Adipocyte (in vitro differentiated cells): ENCODE results near the gene HNRNPUL2.

Experiments used
- DNase-seq: peaks from one replicate; pipeline ENCODE4 v3.0.0-alpha.2; 2015; ENCODE audit warnings: low read depth
- H3K27me3 ChIP-seq: replicated peaks from 2 replicates; pipeline ENCODE4 v1.7.0; 2013; ENCODE audit warnings: mild to moderate bottlenecking, low read length, moderate library complexity; ENCODE audit not compliant: control insufficient read depth, insufficient read depth
- H3K36me3 ChIP-seq: 2 replicates; pipeline ENCODE4 v1.7.0; 2013; ENCODE audit warnings: low read length, mild to moderate bottlenecking, moderate library complexity; ENCODE audit not compliant: control insufficient read depth, insufficient read depth, severe bottlenecking
- H3K4me1 ChIP-seq: 2 replicates; pipeline ENCODE4 v1.7.0; 2013; ENCODE audit warnings: mild to moderate bottlenecking, low read length, moderate library complexity; ENCODE audit not compliant: control insufficient read depth, insufficient read depth
- H3K4me3 ChIP-seq: 2 replicates; pipeline ENCODE4 v1.7.0; 2013; ENCODE audit warnings: mild to moderate bottlenecking, low read length, moderate library complexity
- H3K9ac ChIP-seq: 2 replicates; pipeline ENCODE4 v1.7.0; 2013; ENCODE audit warnings: mild to moderate bottlenecking, low read length, moderate library complexity
- H3K9me3 ChIP-seq: 2 replicates; pipeline ENCODE4 v1.7.0; 2013; ENCODE audit warnings: mild to moderate bottlenecking, low read length, moderate library complexity; ENCODE audit not compliant: control insufficient read depth

The HNRNPUL2 gene

DNA sequence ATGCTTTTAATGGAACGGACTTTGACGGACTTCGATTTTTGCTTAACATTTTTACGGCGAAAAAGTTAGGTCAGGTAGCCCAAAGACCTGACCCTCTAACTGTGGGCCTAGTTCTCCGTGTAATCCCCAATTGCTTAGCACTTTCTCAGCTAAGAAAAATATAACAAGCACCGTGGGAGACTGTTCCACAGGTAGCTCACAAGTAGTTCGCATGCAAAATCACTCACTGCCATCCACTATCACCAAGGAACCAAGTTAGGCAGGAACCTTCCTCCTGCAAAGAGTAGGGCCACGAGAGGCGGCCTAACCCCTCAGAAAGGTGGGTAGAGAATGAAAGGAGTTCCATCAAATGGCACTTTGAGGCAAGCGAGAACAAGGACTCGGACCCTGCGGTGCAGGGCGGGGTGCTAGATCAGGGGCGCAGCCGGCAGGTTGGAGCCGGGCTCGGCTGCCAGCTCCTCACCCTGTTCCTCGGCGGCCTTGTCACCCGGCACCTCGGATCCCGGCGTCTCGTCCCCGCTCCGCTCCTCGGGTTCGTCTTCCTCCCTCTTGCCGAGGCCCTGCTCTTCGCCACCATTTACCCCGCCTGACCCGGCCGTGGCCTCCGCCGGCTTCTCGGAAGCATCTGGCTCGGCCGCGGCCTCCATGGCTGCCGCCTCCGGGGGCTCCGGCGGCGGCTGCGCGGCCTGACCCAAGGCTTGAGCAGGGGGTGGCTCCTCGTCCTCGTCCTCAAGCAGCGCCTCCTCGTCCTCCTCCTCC, 922 bp downstream of the HNRNPUL2 start:
- Histone ChIP-seq H3K36me3 (peaks cover 29% of the 10 kb centered on the region), H3K4me1 (peaks cover 28% of the 10 kb centered on the region), H3K9me3 (no peaks in the 10 kb centered on the region), H3K4me3 (peak overlapping the region; percentile 95), H3K27me3 (no peaks in the 10 kb centered on the region), H3K9ac (peak overlapping the region; percentile 99)
- DNase-seq: no peak

DNA sequence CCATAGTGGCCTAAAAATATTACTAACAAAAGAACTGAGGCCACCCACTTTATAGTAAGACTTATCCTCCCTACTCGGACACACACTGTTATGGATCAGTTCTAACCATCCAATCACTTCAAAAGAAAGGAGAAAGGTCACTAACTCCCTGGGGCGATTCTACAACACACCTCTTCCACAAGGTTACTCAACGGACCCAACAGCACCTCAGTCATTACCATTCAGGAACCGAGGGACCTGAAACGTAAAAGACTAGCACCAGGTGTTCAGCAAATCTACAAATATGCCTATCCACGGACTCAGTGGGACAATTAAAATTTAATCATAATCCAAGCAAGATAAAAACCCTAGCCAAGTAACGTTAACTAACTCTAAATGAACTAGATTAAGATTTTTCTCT, 1.6 kb downstream of the HNRNPUL2 start:
- Histone ChIP-seq H3K4me1 (peaks cover 28% of the 10 kb centered on the region), H3K4me3 (peak overlapping the region; percentile 95), H3K27me3 (no peaks in the 10 kb centered on the region), H3K9me3 (no peaks in the 10 kb centered on the region), H3K9ac (peak overlapping the region; percentile 99), H3K36me3 (peaks cover 36% of the 10 kb centered on the region)
- DNase-seq: peak; percentile 28

DNA sequence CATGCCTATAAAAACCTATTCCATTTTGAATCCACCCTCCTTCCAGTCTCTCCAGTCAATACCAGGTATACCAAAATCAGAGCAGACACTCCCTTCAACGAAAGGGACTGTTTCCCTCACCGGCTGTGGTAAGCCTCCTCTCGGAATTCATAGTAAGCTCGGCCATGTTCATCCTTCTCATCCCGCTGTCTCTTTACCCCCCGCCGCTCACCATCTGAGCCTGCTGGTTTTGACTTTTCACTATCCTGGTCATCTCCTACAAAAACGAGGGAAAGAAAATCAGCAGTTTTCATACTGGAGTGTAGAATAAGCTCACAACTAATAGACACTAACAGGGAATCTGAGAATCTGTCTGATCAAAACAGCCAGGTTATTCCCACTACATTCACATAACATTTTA, 3.1 kb downstream of the HNRNPUL2 start:
- Histone ChIP-seq H3K9ac (peak overlapping the region; percentile 99), H3K9me3 (no peaks in the 10 kb centered on the region), H3K36me3 (peaks cover 50% of the 10 kb centered on the region), H3K4me1 (peaks cover 30% of the 10 kb centered on the region), H3K4me3 (peak overlapping the region; percentile 95), H3K27me3 (no peaks in the 10 kb centered on the region)
- DNase-seq: no peak

DNA sequence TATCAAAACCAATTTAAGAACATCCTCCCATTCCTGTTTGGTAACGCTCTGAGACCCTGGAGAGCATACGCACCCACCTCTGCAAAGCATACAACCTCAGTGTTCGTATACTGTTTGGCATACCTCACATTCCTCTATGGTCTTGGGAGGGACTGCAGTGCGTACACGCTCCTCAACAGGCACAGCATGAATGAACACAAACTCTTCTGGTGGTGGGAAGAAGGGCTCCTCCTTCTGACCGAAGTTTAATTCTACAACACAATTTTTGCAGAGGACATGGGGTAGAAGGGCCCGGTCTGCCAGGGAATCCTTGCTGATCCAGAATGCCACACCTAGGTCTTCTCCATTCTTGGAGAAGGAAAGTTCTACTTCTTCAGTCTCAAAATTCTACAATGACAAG, 5.3 kb downstream of the HNRNPUL2 start:
- Histone ChIP-seq H3K36me3 (peaks cover 72% of the 10 kb centered on the region), H3K9ac (peak overlapping the region; percentile 22)
- DNase-seq: no peak

DNA sequence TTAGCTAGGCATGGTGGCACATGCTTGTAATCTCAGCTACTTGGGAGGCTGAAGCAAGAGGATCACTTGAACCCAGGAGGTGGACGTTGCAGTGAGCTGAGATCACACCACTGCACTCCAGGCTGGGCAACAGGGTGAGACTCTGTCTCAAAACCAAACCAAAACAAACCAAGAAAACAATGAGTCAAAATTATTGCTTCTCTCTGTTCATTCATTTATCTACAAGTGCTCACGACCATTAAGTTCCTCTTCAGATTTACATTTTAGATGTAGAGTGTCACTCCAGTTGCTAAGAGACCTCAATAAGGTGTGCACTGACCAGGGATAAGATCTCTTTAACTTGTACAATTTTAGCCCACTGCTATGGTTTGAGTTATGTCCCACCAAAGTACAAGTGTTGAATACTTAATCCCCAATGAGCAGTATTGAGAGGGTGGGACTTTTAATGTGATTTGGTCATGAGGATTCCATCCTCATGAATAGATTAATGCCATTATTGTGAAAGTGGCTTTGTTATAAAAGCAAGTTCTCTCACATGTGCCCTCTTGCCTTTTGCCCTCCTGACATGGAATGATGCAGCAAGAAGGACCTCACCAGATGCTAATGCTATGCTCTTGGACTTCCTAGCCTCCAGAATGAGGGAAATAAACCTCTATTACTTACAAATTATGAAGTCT, 7.8 kb downstream of the HNRNPUL2 start:
- Histone ChIP-seq H3K9me3 (no peaks in the 10 kb centered on the region), H3K4me1 (peaks cover 39% of the 10 kb centered on the region), H3K9ac (peak overlapping the region; percentile 53), H3K27me3 (no peaks in the 10 kb centered on the region), H3K36me3 (peaks cover 96% of the 10 kb centered on the region), H3K4me3 (peak overlapping the region; percentile 28)
- DNase-seq: no peak

More for the DNA sequence above, 5.3 kb downstream of the HNRNPUL2 start:
- Histone ChIP-seq H3K27me3 (no peaks in the 10 kb centered on the region), H3K9me3 (no peaks in the 10 kb centered on the region), H3K4me1 (peaks cover 34% of the 10 kb centered on the region), H3K4me3 (no peak overlapping the region)

DNA sequence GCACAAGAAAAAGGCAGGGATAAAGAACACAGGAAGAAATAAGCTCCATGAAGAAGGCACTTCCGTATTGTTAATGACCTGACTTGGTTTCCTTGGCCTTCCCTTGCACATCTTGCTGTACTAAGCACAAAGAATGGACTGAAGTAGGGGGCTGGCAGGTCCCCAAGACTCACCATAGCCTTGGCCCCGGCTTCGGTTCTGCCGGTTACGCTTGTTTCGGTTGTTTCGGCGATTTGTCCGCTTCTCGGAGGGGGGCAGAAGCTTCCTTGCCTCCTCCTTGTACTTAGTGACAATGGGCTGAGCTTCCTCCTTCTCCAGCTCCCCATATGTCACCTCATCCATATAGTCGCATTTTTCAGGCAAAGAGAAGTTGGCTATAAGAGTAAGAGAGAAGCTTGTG, 10.4 kb downstream of the HNRNPUL2 start:
- Histone ChIP-seq H3K9ac (no peak overlapping the region), H3K4me1 (peaks cover 43% of the 10 kb centered on the region), H3K27me3 (no peaks in the 10 kb centered on the region), H3K36me3 (peaks cover 95% of the 10 kb centered on the region), H3K4me3 (no peak overlapping the region), H3K9me3 (no peaks in the 10 kb centered on the region)
- DNase-seq: no peak

DNA sequence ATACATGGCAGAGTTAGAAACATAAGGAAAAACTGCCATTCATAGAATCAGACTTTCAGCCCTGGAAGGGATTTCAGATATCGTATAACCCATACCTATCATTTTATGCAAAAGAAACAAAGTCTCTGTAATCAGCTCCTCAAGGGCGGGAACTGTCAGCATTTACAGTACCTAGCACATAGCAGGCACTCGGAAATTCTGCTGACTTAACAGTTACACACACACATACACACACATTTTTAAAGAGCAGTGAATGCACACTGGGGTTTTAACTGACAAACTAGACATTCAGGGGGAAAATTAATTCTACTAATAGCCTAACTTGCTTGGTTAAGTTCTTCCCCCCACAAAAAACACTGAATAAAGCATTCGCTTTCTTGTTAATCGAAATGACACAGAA, 11.1 kb downstream of the HNRNPUL2 start:
- no peak overlapping the region for H3K4me3 ChIP-seq
- H3K9me3 ChIP-seq: no peaks in the 10 kb centered on the region
- H3K9ac ChIP-seq: peak overlapping the region; percentile 21
- peaks cover 41% of the 10 kb centered on the region for H3K4me1 ChIP-seq
- H3K36me3 ChIP-seq: peaks cover 95% of the 10 kb centered on the region
- H3K27me3 ChIP-seq: no peaks in the 10 kb centered on the region
- no peak for DNase-seq

DNA sequence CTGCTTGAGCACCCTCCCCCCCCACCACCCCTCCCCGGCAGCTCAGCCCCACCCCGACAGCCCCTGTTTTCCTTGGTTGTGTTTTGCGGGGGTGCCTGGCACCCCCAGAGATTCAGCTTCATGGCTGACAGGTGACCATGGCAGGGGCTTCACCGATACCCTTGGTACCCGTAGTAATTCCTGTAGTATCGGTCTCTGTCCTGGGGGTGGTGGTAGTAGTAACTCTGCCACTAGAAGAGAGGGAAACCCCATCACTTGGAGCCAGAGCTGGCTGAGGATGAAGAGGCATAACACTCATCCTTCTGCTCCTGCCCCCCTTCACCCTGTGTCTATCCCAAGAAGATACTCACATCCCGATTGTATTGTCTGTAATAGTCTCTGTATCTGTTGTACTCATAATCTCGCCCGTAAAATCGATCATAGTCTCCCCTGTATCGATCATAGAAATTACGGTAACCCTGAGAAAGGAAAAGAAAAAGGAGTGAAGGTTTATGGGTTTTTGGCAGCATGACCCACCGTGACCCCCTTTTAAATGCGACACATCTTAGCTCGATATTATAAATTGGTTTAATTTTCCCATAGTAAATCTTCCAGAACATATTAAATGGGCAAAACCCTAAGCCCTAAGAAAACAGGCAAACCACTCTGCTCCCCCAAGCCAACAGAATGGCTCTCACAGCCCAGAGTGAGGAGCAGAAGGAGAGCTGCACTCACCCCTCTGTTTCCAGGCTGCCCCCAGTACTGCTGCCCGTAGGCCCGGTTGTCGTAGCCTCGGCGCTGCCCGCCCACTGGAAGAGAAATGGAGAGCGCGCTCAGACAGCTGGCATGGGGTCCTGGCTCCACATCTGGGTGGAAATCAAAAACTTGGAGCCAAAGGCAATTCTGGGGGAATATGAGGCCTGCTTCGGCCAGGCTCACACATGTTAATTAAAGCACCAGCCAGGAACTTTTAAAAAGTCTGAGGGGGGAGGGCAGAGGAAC, 11.8 kb downstream of the HNRNPUL2 start:
- no peaks in the 10 kb centered on the region for H3K27me3 ChIP-seq
- no peak overlapping the region for H3K4me3 ChIP-seq
- H3K9me3 ChIP-seq: no peaks in the 10 kb centered on the region
- H3K9ac ChIP-seq: peak overlapping the region; percentile 21
- H3K4me1 ChIP-seq: peaks cover 43% of the 10 kb centered on the region
- DNase-seq: no peak
- peaks cover 94% of the 10 kb centered on the region for H3K36me3 ChIP-seq

DNA sequence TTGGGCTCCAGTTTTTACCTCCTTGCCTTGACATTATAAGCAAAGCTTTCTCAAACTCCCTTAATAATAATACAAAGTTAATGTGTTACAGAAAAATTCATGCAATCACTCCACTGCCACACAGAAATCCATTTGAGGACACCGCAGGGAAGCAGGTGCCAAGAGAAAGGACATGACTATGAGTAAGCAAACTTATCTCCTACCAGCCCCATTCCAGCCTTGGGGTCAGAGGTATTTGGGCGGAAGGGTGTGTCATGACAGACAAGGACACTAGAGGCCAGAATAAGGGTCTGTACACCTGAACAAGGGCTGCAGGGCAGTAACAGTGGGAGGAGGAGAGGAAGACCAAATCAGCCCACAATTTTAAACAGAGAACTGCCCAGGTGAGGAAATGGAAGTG, 13.9 kb downstream of the HNRNPUL2 start:
- no peaks in the 10 kb centered on the region for H3K9me3 ChIP-seq
- H3K4me3 ChIP-seq: no peak overlapping the region
- peaks cover 77% of the 10 kb centered on the region for H3K36me3 ChIP-seq
- peak overlapping the region; percentile 14 for H3K9ac ChIP-seq
- no peaks in the 10 kb centered on the region for H3K27me3 ChIP-seq
- peaks cover 47% of the 10 kb centered on the region for H3K4me1 ChIP-seq
- no peak for DNase-seq

DNA sequence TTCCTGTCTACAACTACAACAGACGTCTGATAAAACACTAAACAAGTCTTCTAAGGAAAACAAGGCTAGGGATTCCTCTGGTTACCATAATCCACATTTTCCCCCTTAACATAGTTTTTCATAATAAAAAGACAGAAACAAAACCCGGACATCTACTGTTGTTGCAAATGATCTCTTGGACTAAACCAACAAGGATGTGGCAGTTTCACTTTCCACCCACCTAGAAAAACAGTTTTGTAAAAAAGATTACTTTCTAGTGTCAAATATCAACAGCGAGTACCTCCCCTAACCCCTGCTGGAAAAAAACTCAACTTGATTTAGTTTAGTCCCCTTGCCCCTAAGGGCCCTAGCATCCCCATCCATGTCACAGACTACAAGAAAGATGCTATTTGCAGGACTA, 14.4 kb downstream of the HNRNPUL2 start:
- H3K9me3 ChIP-seq: no peaks in the 10 kb centered on the region
- no peaks in the 10 kb centered on the region for H3K27me3 ChIP-seq
- no peak for DNase-seq
- H3K36me3 ChIP-seq: peaks cover 72% of the 10 kb centered on the region
- H3K4me3 ChIP-seq: no peak overlapping the region
- H3K9ac ChIP-seq: peak overlapping the region; percentile 14
- peaks cover 47% of the 10 kb centered on the region for H3K4me1 ChIP-seq
